Breast epithelium (tissue), 4 donors: Measurements from ENCODE around the gene FYCO1. TPM values are rescaled to one million over a fixed set of nuclear protein-coding genes. Genes with fewer than 3 reads are reported as not detected.

Experiments used
- DNase-seq, 2 donors: peaks; one replicate each; pipeline ENCODE4 v3.0.0-alpha.2; 2019; ENCODE audit warnings: low spot score in 2 of 2
- H3K27ac ChIP-seq, 2 donors: fragments of 200-600 bp; sonication (generic) in 1 of 2; one replicate each; pipeline ENCODE4 v1.5.1; 2016 to 2019; ENCODE audit warnings: mild to moderate bottlenecking in 1 of 2
- H3K27me3 ChIP-seq, 2 donors: fragments of 200-600 bp; sonication (generic) in 1 of 2; one replicate each; pipeline versions ENCODE4 v1.5.1 to v1.6.0; 2017 to 2019; ENCODE audit warnings: control low read depth in 1 of 2, mild to moderate bottlenecking in 1 of 2
- H3K36me3 ChIP-seq: fragments of 200-600 bp; one replicate; pipeline ENCODE4 v1.5.1; 2019
- H3K4me1 ChIP-seq, 2 donors: fragments of 200-600 bp; sonication (generic); one replicate each; pipeline ENCODE4 v1.5.1; 2016 to 2019; ENCODE audit warnings: control low read depth in 1 of 2
- H3K4me3 ChIP-seq, 3 donors: fragments of 200-600 bp; sonication (generic); 1 replicate in 2 of 3; 2 replicates in 1 of 3; pipeline ENCODE4 v1.5.1; 2016 to 2019; ENCODE audit warnings: mild to moderate bottlenecking in 3 of 3, moderate library complexity in 2 of 3
- H3K9me3 ChIP-seq, 2 donors: fragments of 200-600 bp; sonication (generic) in 1 of 2; one replicate each; pipeline ENCODE4 v1.5.1; 2016 to 2019; ENCODE audit warnings: control low read depth in 1 of 2
- CTCF ChIP-seq, 3 donors: fragments of 450-650 bp; IDR thresholded peaks; one replicate each; pipeline ENCODE4 v1.5.1; 2016 to 2017; ENCODE audit warnings: antibody characterized with exemption in 3 of 3, mild to moderate bottlenecking in 3 of 3, moderate library complexity in 3 of 3
- POLR2A ChIP-seq: fragments of 450-650 bp; IDR thresholded peaks from one replicate; pipeline ENCODE4 v1.6.1; 2016; ENCODE audit warnings: antibody characterized with exemption, mild to moderate bottlenecking, moderate library complexity
- POLR2AphosphoS5 ChIP-seq, 3 donors: sonication (generic); formaldehyde crosslinking; IDR thresholded peaks; one replicate each; pipeline ENCODE4 v1.6.1; 2017; ENCODE audit warnings: antibody characterized with exemption in 3 of 3
- intact Hi-C: fragments of 100-400 bp; cut with DNase I; formaldehyde crosslinking; loops from one replicate; pipeline ENCODE4 v1.15.1; 2023; ENCODE audit warnings: low total_unique reads
- total RNA-seq, 3 donors: library from RNA; depleted of rRNA; stranded (reverse); fragments of >200 nt; gene quantifications; one replicate each; pipeline ENCODE4 v1.1.0, GENCODE V29; 2016

The FYCO1 gene
- total RNA-seq, 3 donors from 2014 or later: 40.7 to 48.2 (median 44.6) TPM

GRCh38 chr3:45966950-45967640, 28.5 kb downstream of the FYCO1 start:
- no peaks in the 10 kb centered on the region for H3K4me1 ChIP-seq
- H3K4me3 ChIP-seq: no peak overlapping the region
- H3K36me3 ChIP-seq: peaks cover 18% of the 10 kb centered on the region
- peak overlapping the region in 1 of 2 donors; percentile 44 for H3K27ac ChIP-seq
- TF ChIP-seq POLR2A: no peak
- TF ChIP-seq CTCF (IDR thresholded peaks at IDR 0.05): no peak
- TF ChIP-seq POLR2AphosphoS5 (IDR thresholded peaks at IDR 0.05): no peak
- H3K27me3 ChIP-seq: no peaks in the 10 kb centered on the region
- DNase-seq: no peak
- H3K9me3 ChIP-seq: no peaks in the 10 kb centered on the region
- intact Hi-C loops: no loop called here

- no peak overlapping the region for H3K4me3 ChIP-seq
- intact Hi-C loops: no loop called here
- H3K4me1 ChIP-seq: no peaks in the 10 kb centered on the region
- no peak for DNase-seq
- no peaks in the 10 kb centered on the region for H3K27me3 ChIP-seq
- no peak overlapping the region for H3K27ac ChIP-seq
- H3K36me3 ChIP-seq: peaks cover 23% of the 10 kb centered on the region
- no peaks in the 10 kb centered on the region for H3K9me3 ChIP-seq
- TF ChIP-seq POLR2A: no peak
- TF ChIP-seq CTCF (IDR thresholded peaks at IDR 0.05): no peak
- TF ChIP-seq POLR2AphosphoS5 (IDR thresholded peaks at IDR 0.05): no peak
Measured at GRCh38 chr3:45966371-45966791, 29.2 kb downstream of the FYCO1 start.

GRCh38 chr3:45965653-45966052, 30.0 kb downstream of the FYCO1 start:
- Histone ChIP-seq H3K4me3 (no peak overlapping the region), H3K4me1 (no peaks in the 10 kb centered on the region), H3K36me3 (peaks cover 23% of the 10 kb centered on the region), H3K27ac (no peak overlapping the region), H3K9me3 (no peaks in the 10 kb centered on the region), H3K27me3 (no peaks in the 10 kb centered on the region)
- TF ChIP-seq CTCF (IDR thresholded peaks at IDR 0.05) (no peak), POLR2AphosphoS5 (IDR thresholded peaks at IDR 0.05) (no peak), POLR2A (no peak)
- DNase-seq: no peak
- intact Hi-C loops: no loop called here

- H3K27me3 ChIP-seq: no peaks in the 10 kb centered on the region
- H3K27ac ChIP-seq: no peak overlapping the region
- H3K4me3 ChIP-seq: no peak overlapping the region
- no peaks in the 10 kb centered on the region for H3K9me3 ChIP-seq
- TF ChIP-seq POLR2A (no peak), CTCF (IDR thresholded peaks at IDR 0.05) (no peak), POLR2AphosphoS5 (IDR thresholded peaks at IDR 0.05) (no peak)
- no peak for DNase-seq
- intact Hi-C loops: no loop called here
- H3K36me3 ChIP-seq: peaks cover 23% of the 10 kb centered on the region
- no peaks in the 10 kb centered on the region for H3K4me1 ChIP-seq
Measured at GRCh38 chr3:45965253-45965652, 30.4 kb downstream of the FYCO1 start.

GRCh38 chr3:45964139-45964538, 31.5 kb downstream of the FYCO1 start:
- Histone ChIP-seq H3K4me3 (no peak overlapping the region), H3K9me3 (no peaks in the 10 kb centered on the region), H3K4me1 (no peaks in the 10 kb centered on the region), H3K36me3 (peaks cover 23% of the 10 kb centered on the region), H3K27me3 (no peaks in the 10 kb centered on the region), H3K27ac (no peak overlapping the region)
- no peak for DNase-seq
- intact Hi-C loops: no loop called here
- no peak for TF ChIP-seq CTCF (IDR thresholded peaks at IDR 0.05)
- TF ChIP-seq POLR2A: no peak
- TF ChIP-seq POLR2AphosphoS5 (IDR thresholded peaks at IDR 0.05): no peak
